Caki2 (cell line): ENCODE measurements around the gene NRL. TPM values are rescaled to one million over a fixed set of nuclear protein-coding genes. Genes with fewer than 3 reads are reported as not detected.

Experiments
- DNase-seq: peaks from one replicate; pipeline ENCODE4 v3.0.0-alpha.2; 2015; ENCODE audit warnings: low read depth
- in situ Hi-C: cut with HindIII; loops from 2 replicates; pipeline ENCODE4 v1.10.0; 2016; ENCODE audit warnings: low sequenced_read_pairs, low pct_unique_long_range_greater_than_20kb, mixed read lengths
- total RNA-seq: library from RNA; depleted of rRNA; stranded (reverse); fragments of >200 nt; shearing (Covaris generic); gene quantifications from 2 replicates; pipeline ENCODE4 v1.2.3, GENCODE V29; 2014; ENCODE audit warnings: low replicate concordance

NRL gene
- total RNA-seq, 1 experiment from 2014 or later = 1.8 TPM

- in situ Hi-C loops = no loop called here
- no peak for DNase-seq
These were observed 39.1 kb downstream of the NRL start for GRCh38 chr14:24075485-24076301.

DNA sequence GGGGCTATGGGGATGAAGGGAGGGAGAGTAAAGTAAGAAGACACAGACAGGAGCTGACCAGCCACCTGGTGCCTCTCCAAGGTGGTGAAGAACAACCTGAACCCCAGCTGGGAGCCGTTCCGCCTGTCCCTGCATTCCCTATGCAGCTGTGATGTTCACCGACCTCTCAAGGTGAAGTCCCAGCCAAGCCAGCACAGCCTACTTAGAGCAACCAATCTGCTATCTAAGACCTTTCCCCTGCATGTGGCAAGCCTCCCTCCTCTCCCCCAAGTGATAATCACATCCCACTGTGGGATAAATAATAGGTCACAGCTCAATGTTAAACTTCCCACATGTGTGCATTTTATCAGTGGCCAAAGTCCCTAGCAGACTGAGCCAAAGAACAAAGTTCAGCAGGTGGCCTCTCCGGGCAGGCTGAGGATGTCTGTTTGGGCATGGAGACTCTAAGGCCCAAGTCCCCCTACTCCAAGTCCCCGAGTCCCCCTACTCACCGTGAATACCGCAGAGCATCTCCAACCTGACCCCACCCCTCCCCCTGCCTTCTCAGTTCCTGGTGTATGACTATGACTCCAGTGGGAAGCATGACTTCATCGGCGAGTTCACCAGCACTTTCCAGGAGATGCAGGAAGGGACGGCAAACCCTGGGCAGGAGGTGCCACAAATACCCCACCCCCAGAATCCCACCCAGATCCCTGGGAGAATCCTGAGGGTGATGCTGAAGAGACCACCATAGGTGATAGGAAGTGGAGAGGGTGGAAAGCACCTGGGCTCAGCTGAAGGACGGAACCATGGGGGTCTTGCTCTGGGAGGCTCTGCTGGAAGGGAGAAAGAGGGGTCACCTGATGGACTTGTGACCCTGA is 39.9 kb downstream of the NRL start:
- DNase-seq = no peak
- in situ Hi-C loops = no loop called here

GRCh38 chr14:24072881-24073877 is 41.6 kb downstream of the NRL start:
- DNase-seq = no peak
- in situ Hi-C loops = no loop called here

GRCh38 chr14:24072436-24072835 is 42.3 kb downstream of the NRL start:
- in situ Hi-C loops = no loop called here
- no peak for DNase-seq

DNA sequence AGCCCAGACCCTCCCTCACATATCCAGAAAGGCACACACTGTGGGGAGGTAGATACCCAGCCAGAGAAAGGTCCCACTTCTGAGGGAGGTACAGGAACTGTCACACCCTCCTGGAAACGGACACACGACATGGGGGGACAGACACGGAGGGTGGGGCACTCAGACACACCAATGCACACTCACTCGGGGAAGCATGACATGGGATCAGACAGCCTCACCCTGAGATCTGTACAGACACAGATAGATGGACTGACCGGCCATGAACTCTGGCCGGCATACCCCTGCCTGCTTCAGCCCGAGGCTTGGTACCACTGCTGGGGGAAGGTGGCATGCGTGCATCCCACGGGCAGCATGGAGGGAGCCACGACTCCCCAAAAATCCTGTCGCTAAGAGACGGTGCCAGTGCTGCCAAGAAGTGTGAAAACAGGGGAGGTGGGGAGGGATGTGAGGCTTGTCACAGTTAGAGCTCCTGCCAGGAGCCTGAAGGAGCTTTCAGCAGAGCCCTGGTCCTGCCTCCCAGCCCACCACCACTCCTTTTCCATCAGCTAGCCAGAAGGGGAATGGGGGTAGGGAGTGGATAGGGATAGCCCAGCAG is 42.8 kb downstream of the NRL start:
- in situ Hi-C loops = no loop called here
- DNase-seq = no peak

GRCh38 chr14:24071144-24071697 is 43.5 kb downstream of the NRL start, which contains the start of gene CPNE6:
Gene CPNE6 (plus strand): TSS chr14:24071562. CDS start chr14:24072937, 1,375 bp downstream.
- in situ Hi-C loops = no loop called here
- no peak for DNase-seq

- in situ Hi-C loops = no loop called here
- no peak for DNase-seq
These were observed 44.2 kb downstream of the NRL start for GRCh38 chr14:24070285-24071143.

DNA sequence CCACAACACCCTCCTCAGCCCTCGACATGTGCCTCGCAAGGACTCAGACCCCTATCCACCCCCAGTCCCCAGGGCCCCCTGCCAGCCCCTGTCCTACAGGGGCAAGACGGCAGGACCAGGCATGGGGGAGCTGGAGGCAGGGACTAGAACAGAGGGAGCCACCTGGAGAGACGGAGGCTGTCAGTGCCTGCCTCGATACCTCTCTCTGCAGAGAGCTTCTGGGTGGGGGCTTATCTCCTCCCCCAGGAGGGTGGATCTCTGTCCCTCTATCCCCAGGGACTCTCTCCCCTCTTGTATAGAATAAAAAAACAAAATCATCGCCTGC is 45.4 kb downstream of the NRL start:
- DNase-seq = no peak
- in situ Hi-C loops = no loop called here

- no peak for DNase-seq
- in situ Hi-C loops = no loop called here
These were observed 45.9 kb downstream of the NRL start for GRCh38 chr14:24068711-24069410.

- DNase-seq = no peak
- in situ Hi-C loops = no loop called here
These were observed 47.3 kb downstream of the NRL start for GRCh38 chr14:24067133-24068082.

DNA sequence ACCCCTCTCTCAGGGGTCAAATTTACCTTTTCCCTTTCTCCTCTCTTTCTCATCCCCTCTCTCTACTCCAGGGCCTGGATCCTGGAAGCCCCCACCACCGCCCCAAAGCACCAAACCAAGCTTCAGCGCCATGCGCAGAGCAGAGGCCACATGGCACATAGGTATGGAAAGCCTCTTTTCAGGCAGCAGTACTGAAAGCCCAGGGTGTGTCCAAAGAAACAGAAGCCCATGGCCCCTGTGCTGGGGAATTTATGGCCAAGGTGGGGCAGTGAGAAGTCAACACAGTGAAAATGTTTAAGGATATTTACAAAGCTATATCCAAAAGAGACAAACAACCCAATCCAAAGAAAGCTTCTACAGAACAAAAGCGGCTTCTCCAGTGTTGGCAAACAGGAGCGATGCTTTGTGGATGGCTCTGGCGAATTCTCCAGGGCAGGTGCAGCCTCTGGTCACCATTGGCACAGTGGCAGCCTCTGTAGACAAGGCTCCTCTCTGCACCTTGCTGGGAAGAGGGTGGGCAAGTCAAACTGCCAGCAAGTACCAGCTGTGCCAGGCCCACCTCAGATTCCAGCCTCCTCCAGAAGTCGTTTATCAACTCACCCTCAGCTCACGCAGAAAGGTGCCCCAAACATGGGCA is 48.1 kb downstream of the NRL start:
- in situ Hi-C loops = no loop called here
- no peak for DNase-seq

DNA sequence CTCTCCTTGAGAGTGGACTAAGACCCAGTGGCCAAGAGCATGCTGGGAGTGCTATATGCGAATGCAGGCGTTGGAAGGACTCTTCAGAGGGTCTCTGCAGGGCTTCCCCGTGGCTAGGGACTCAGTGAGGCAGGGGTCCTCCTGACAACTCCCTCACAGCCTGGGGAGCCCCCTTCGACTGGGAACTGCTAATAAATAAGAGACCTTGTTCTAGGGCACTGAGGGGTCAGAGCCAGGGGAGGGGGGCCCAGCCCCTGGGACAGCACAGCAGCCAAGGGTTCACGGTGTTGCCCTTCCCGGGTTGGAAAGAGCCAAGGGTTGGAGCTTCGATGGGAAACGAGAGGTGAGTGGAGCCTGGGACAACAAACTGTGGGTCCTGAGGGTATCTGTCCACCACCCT is 49.3 kb downstream of the NRL start:
- DNase-seq = no peak
- in situ Hi-C loops = no loop called here

DNA sequence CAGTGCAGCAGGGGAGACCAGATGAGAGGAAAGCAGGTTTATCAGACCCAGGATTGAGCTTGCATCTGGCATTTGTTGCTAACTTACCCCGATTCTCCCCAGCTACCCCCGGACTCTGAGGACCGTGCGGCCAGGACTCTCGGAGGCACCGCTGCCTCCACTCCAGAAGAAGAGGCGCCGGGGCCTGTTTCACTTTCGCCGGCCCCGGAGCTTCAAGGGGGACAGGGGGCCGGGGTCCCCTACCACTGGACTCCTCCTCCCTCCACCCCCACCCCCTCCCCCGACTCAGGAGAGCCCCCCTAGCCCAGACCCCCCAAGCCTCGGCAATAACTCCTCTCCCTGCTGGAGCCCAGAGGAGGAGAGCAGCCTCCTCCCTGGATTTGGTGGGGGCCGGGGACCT is 49.9 kb downstream of the NRL start:
- in situ Hi-C loops = no loop called here

GRCh38 chr14:24064091-24064795 is 50.5 kb downstream of the NRL start:
- in situ Hi-C loops = no loop called here

More for the DNA sequence above, 49.9 kb downstream of the NRL start:
- DNase-seq = no peak

More at GRCh38 chr14:24064091-24064795, 50.5 kb downstream of the NRL start:
- no peak for DNase-seq
